AG04449 (cell line): ENCODE data around the gene ATP6V0A1.

Source experiments
- CTCF ChIA-PET: fragments of 350-600 bp; formaldehyde crosslinking; extraction: SDS; loops from one replicate; lab custom pipeline; 2021; ENCODE audit warnings: antibody characterized with exemption; lab: Yijun Ruan, JAX
- POLR2A ChIA-PET: fragments of 400-600, 350-600 bp; formaldehyde crosslinking; extraction: SDS; loops from one replicate; lab custom pipeline; 2020; ENCODE audit warnings: antibody characterized with exemption, inconsistent platforms; lab: Yijun Ruan, JAX
- DNase-seq: peaks from one replicate; pipeline ENCODE4 v3.0.0-alpha.2; 2010; ENCODE audit warnings: low read depth, low spot score
- H3K4me3 ChIP-seq: 2 replicates; pipeline ENCODE4 v1.5.1; 2011; ENCODE audit warnings: low read depth, mild to moderate bottlenecking, control low read depth, low read length
- TF ChIP-seq, protein P1 (sequence below): IDR thresholded peaks from one replicate; pipeline ENCODE4 v1.5.1; 2011; ENCODE audit warnings: mild to moderate bottlenecking, moderate library complexity, low read length, control low read depth, inconsistent platforms; ENCODE audit not compliant: insufficient read depth; ENCODE audit errors: missing control alignments

Gene ATP6V0A1

GRCh38 chr17:42458497-42459255, at the start of gene ATP6V0A1:
Gene ATP6V0A1 (plus strand): TSS chr17:42458878. CDS start chr17:42460895, 2,017 bp downstream.
- CTCF ChIA-PET, result interaction anchor here (1.4 to 1.5 kb wide), 2 partner anchors 9 to 17 kb away, joined by 4 to 5 read pairs; no protein-coding TSS in a partner anchor
- TF ChIP-seq, protein P1, sequence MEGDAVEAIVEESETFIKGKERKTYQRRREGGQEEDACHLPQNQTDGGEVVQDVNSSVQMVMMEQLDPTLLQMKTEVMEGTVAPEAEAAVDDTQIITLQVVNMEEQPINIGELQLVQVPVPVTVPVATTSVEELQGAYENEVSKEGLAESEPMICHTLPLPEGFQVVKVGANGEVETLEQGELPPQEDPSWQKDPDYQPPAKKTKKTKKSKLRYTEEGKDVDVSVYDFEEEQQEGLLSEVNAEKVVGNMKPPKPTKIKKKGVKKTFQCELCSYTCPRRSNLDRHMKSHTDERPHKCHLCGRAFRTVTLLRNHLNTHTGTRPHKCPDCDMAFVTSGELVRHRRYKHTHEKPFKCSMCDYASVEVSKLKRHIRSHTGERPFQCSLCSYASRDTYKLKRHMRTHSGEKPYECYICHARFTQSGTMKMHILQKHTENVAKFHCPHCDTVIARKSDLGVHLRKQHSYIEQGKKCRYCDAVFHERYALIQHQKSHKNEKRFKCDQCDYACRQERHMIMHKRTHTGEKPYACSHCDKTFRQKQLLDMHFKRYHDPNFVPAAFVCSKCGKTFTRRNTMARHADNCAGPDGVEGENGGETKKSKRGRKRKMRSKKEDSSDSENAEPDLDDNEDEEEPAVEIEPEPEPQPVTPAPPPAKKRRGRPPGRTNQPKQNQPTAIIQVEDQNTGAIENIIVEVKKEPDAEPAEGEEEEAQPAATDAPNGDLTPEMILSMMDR, result no peak
- no peak for DNase-seq
- H3K4me3 ChIP-seq, result peak within 1 kb of the TSS; percentile 78
- POLR2A ChIA-PET, result interaction anchor here (1.5 kb wide), 1 partner anchor 36 kb away, joined by 7 read pairs; the partner anchor contains the start of gene CAVIN1

DNA sequence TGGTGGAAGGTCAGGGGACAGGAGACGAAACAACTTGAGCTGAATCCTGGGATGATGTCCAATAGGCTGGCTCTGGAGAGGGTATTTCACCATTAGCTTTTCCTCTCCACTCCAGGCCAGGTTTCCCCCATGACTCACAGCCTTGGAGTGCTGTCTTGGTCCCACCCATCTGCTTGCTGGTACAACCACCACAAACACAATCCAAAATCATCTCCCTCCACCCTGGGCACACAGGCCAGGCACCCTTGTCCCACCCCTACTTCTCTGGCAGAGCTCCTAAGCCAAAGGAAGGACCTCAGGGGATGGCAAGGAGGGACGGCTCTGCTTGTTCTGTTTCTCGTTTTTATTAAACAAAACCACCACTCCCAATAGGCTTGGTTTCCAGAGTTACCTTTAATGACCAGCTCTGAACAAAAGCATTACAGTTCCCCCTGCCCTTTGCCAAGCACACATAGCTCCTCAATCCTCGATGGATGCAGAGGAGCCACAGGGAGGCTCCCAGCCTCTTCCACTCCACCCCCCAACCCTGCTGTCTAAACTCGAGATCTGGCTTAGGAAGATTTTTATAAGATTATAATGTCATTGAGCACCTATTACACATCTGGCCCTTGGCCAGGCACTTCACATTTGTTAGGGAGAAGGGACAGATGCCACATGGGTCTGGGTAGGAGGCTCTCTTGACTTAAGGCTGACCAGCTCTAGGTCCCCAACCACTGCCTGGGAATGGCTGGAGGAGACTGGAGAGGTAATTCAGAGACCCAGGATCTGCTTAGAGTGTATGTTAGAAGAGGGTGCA, 49.0 kb upstream of the ATP6V0A1 start:
- POLR2A ChIA-PET, result interaction anchor here (0.6 to 4.9 kb wide), 5 partner anchors 12 to 192 kb away, joined by 3 to 60 read pairs (median 4); partner anchors contain the start of gene CAVIN1
- peak overlapping the region; percentile 29 for H3K4me3 ChIP-seq
- TF ChIP-seq, protein P1, result no peak
- no peak for DNase-seq
- CTCF ChIA-PET, result interaction anchor here (0.6 to 8.9 kb wide), 9 partner anchors 10 to 390 kb away, joined by 3 to 54 read pairs (median 3); partner anchors contain the start of genes CAVIN1 and NKIRAS2

- ChIA-PET POLR2A (interaction anchor here (0.9 to 4.9 kb wide), 2 partner anchors 11 to 17 kb away, joined by 3 to 60 read pairs; partner anchors contain the start of gene CAVIN1), CTCF (interaction anchor here (0.9 to 8.9 kb wide), 8 partner anchors 10 to 117 kb away, joined by 3 to 54 read pairs (median 6); partner anchors contain the start of gene CAVIN1)
- TF ChIP-seq, protein P1, result no peak
- H3K4me3 ChIP-seq, result no peak overlapping the region
- no peak for DNase-seq
Measured at GRCh38 chr17:42410319-42410685, 48.4 kb upstream of the ATP6V0A1 start.

DNA sequence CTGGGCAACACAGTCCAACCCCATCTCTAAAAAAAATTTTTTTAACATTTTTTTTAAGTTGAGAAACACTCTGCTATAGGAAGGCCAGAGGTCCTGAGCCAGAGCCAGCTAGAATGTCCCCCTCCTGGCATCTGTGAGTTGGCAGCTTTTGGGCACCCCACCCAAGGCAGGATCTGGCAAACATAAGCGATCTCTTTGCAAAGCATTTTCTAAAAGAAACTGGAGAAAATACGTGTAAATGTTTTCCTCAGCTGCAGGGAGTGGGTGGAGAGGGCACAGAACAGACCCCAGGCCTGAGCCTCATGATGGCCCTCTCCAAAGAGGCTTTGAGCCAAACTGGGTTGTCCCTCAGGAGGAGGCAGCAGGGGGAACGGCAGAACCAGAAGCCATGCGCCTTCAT, 47.3 kb upstream of the ATP6V0A1 start:
- ChIA-PET CTCF (interaction anchor here (0.9 to 2.9 kb wide), 8 partner anchors 9 to 450 kb away, joined by 3 to 10 read pairs (median 3); partner anchors contain the start of gene CAVIN1), POLR2A (interaction anchor here (1.0 to 4.9 kb wide), 2 partner anchors 10 to 16 kb away, joined by 4 to 60 read pairs; partner anchors contain the start of gene CAVIN1)
- no peak for DNase-seq
- TF ChIP-seq, protein P1, result no peak
- no peak overlapping the region for H3K4me3 ChIP-seq

DNA sequence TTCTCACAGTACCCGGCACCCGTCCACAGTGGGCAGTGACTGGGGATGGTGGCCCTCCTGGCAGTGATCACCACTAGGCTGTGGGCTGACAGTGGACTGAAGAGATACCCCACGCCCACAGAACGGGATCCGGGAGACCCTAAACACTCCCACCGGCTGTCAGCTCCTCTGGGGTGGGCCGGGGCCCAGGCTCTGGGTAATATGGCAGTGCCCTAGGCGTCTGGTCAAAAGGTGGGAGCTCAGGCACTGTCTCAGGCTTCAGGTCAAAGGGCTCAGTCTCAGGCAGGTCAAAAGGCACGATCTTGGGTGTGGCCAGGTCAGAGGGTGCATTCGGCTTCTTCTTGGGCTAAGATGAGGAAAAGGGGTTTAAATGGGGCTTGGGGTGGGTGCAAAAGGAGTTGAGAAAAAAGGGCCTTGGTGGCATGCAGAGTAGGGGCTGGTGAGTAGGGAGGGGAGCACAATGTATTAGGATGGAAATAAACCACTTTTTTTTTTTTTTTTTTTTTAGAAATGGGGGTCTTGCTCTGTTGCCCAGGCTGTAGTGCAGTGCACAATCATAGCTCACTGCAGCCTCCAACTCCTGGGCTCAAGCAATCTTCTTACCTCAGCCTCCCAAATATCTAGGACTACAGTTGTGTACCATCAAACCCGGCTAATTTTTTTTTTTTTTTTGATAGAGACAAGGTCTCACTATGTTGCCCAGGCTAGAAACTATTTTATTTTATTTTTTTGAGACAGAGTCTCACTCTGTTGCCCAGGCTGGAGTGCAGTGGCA, 46.6 kb upstream of the ATP6V0A1 start:
- ChIA-PET CTCF (interaction anchor here (1.0 to 2.9 kb wide), 5 partner anchors 27 to 451 kb away, joined by 3 to 10 read pairs (median 3); no protein-coding TSS in a partner anchor), POLR2A (interaction anchor here (1.0 to 4.9 kb wide), 2 partner anchors 10 to 16 kb away, joined by 4 to 60 read pairs; partner anchors contain the start of gene CAVIN1)

More for the DNA sequence above, 46.6 kb upstream of the ATP6V0A1 start:
- TF ChIP-seq, protein P1, result no peak
- no peak for DNase-seq
- H3K4me3 ChIP-seq, result no peak overlapping the region
